GM19468 (cell line): Measurements from ENCODE around the gene BRI3.
"Not testable (repeated sequence)": the region's sequence is repeated elsewhere in the genome, so short reads cannot be mapped to it uniquely, and the experiment has no call there.

ENCODE experiments used
- ATAC-seq: cut with Tn5 transposase; IDR thresholded peaks from one replicate; pipeline ENCODE4 v1.9.1; 2021; ENCODE audit warnings: mild to moderate bottlenecking, moderate library complexity, moderate number of reproducible peaks; ENCODE audit not compliant: unreplicated experiment; ENCODE audit errors: extremely low read depth

Gene BRI3

GRCh38 chr7:98303176-98303865 lies 21.8 kb downstream of the BRI3 start:
- no peak for ATAC-seq

GRCh38 chr7:98303906-98304305 lies 22.4 kb downstream of the BRI3 start:
- ATAC-seq = no peak

GRCh38 chr7:98305951-98306535 lies 24.6 kb downstream of the BRI3 start:
- ATAC-seq = no peak

- ATAC-seq = no peak
These were observed 26.5 kb downstream of the BRI3 start for GRCh38 chr7:98307971-98308466.

- no peak for ATAC-seq
These were observed 28.1 kb downstream of the BRI3 start for GRCh38 chr7:98309566-98309965.

- no peak for ATAC-seq
These were observed 30.7 kb downstream of the BRI3 start for GRCh38 chr7:98312201-98312600.

GRCh38 chr7:98314469-98314868 lies 33.0 kb downstream of the BRI3 start:
- no peak for ATAC-seq

GRCh38 chr7:98315318-98315993 lies 34.0 kb downstream of the BRI3 start:
- peak; percentile 28 for ATAC-seq

- ATAC-seq = not testable (repeated sequence)
These were observed 34.6 kb downstream of the BRI3 start for GRCh38 chr7:98315994-98316527.

GRCh38 chr7:98317366-98318040 lies 36.0 kb downstream of the BRI3 start:
- no peak for ATAC-seq

GRCh38 chr7:98319176-98319575 lies 37.7 kb downstream of the BRI3 start:
- no peak for ATAC-seq

GRCh38 chr7:98321301-98321700 lies 39.8 kb downstream of the BRI3 start:
- no peak for ATAC-seq

- no peak for ATAC-seq
These were observed 41.1 kb downstream of the BRI3 start for GRCh38 chr7:98322331-98323270.

- ATAC-seq = no peak
These were observed 42.3 kb downstream of the BRI3 start for GRCh38 chr7:98323597-98324322.

- no peak for ATAC-seq
These were observed 43.3 kb downstream of the BRI3 start for GRCh38 chr7:98324782-98325181.

- ATAC-seq = no peak
These were observed 47.8 kb downstream of the BRI3 start for GRCh38 chr7:98329100-98329790.

GRCh38 chr7:98329791-98330373 lies 48.4 kb downstream of the BRI3 start:
- ATAC-seq = no peak
